ENCODE results near the gene DNAJB11. TPM values are rescaled to one million over a fixed set of nuclear protein-coding genes. Genes with fewer than 3 reads are reported as not detected.

The DNAJB11 gene
- total and polyA plus RNA-seq, 2 of the 4 experiments (the other 2 are of a cell fraction) = 27.4 to 48.6 TPM

- no peak overlapping the region for H2AK5ac ChIP-seq (ENCODE audit: low read depth, low read length)
- H3K27ac ChIP-seq (ENCODE audit: insufficient read depth, low read length) = no peak overlapping the region
- intact Hi-C loops (cut with micrococcal nuclease) = no loop called here
- H3K79me1 ChIP-seq (ENCODE audit: low read depth in 1 of 2, low read length in 2 of 2) = no peaks in the 10 kb centered on the region
- H3K9me1 ChIP-seq (ENCODE audit: insufficient read depth, low read length) = no peaks in the 10 kb centered on the region; the same call in 1 of the 2 replicates
- ATAC-seq (ENCODE audit: low read depth) (no peak), DNase-seq (peak; percentile 15)
- H3K4me2 ChIP-seq (ENCODE audit: low read depth, low read length) = no peak overlapping the region
- no peak overlapping the region for H2AFZ ChIP-seq (replicated peaks; ENCODE audit: low read length, poor library complexity)
- no peak overlapping the region for H3K56ac ChIP-seq (ENCODE audit: extremely low read depth, insufficient read depth, low read length)
- in situ Hi-C loops (cut with MboI; ENCODE audit: low sequenced_read_pairs) = loop anchor here (5.0 kb wide), 2 partner anchors 275 to 555 kb away; no protein-coding TSS in a partner anchor
- no peak overlapping the region for H2AK9ac ChIP-seq (replicated peaks; ENCODE audit: low read depth, low read length, poor library complexity)
- H3K4me3 ChIP-seq (ENCODE audit: insufficient read depth, low read depth, low read length) = no peak overlapping the region
- no peak overlapping the region for H2BK15ac ChIP-seq (ENCODE audit: low read depth, low read length)
- H2BK5ac ChIP-seq (ENCODE audit: low read depth, low read length, poor library complexity, severe bottlenecking) = no peak overlapping the region
- H3K9me3 ChIP-seq (ENCODE audit: control insufficient read depth, insufficient read depth, low read length) = no peaks in the 10 kb centered on the region
- no peak overlapping the region for H3K14ac ChIP-seq (replicated peaks; ENCODE audit: low read depth, low read length)
- H3K4me1 ChIP-seq (ENCODE audit: control insufficient read depth, insufficient read depth, low read length) = no peaks in the 10 kb centered on the region
- H2BK120ac ChIP-seq (ENCODE audit: low read depth, low read length) = no peak overlapping the region
- no peaks in the 10 kb centered on the region for H4K20me1 ChIP-seq (ENCODE audit: insufficient read depth, low read length)
- POLR2A ChIA-PET (ENCODE audit: unreplicated experiment) = no interaction called here
- no peak overlapping the region for H2BK20ac ChIP-seq (ENCODE audit: low read depth, low read length)
- no peak overlapping the region for H3K9ac ChIP-seq (ENCODE audit: low read depth, low read length)
- dilution Hi-C loops (cut with HindIII; ENCODE audit: low sequenced_read_pairs, unreplicated experiment) = no loop called here
- CTCF ChIA-PET = no interaction called here
- no peaks in the 10 kb centered on the region for H3K27me3 ChIP-seq (ENCODE audit: control insufficient read depth, insufficient read depth, low read length)
- H4K91ac ChIP-seq (ENCODE audit: insufficient read depth, low read depth, low read length) = no peak overlapping the region
- H4K5ac ChIP-seq (ENCODE audit: low read depth, low read length) = no peak overlapping the region
- 0 out of 2 replicates have a peak, but pooled peaks cover 1% of the 10 kb centered on the region for H3K36me3 ChIP-seq (ENCODE audit: control insufficient read depth, insufficient read depth, low read length)
- no peak overlapping the region for H4K8ac ChIP-seq (ENCODE audit: low read depth in 2 of 2, low read length in 2 of 2)
- H3K18ac ChIP-seq (ENCODE audit: low read depth, low read length) = no peak overlapping the region
- no peak overlapping the region for H3K4ac ChIP-seq (ENCODE audit: low read depth, low read length)
- no peak overlapping the region for H3K23ac ChIP-seq (ENCODE audit: low read depth, low read length)
- BruUV-seq (replicated peaks) = no TSS peak
- no peak for TF ChIP-seq SMC3 (IDR thresholded peaks at IDR 0.05; ENCODE audit: low read depth, low read length)
- no peak for TF ChIP-seq MAFK (IDR thresholded peaks at IDR 0.05; ENCODE audit: low read depth, low read length)
- TF ChIP-seq RAD21 (IDR thresholded peaks at IDR 0.05; ENCODE audit: low read length) = no peak
- TF ChIP-seq, protein P1, sequence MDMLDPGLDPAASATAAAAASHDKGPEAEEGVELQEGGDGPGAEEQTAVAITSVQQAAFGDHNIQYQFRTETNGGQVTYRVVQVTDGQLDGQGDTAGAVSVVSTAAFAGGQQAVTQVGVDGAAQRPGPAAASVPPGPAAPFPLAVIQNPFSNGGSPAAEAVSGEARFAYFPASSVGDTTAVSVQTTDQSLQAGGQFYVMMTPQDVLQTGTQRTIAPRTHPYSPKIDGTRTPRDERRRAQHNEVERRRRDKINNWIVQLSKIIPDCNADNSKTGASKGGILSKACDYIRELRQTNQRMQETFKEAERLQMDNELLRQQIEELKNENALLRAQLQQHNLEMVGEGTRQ (IDR thresholded peaks at IDR 0.05; ENCODE audit: low read depth, low read length) = no peak
- no peak for TF ChIP-seq CHD1 (IDR thresholded peaks at IDR 0.05; ENCODE audit: low read depth, low read length)
- TF ChIP-seq FOS (IDR thresholded peaks at IDR 0.05; ENCODE audit: low read depth, low read length) = no peak
- TF ChIP-seq MXI1 (IDR thresholded peaks at IDR 0.05; ENCODE audit: borderline replicate concordance, low read depth, low read length) = no peak
- TF ChIP-seq NFE2L2 (IDR thresholded peaks at IDR 0.05; ENCODE audit: low read depth, low read length) = no peak
- no peak for TF ChIP-seq RFX5 (IDR thresholded peaks at IDR 0.05; ENCODE audit: low read depth, low read length)
- TF ChIP-seq ELK1 (IDR thresholded peaks at IDR 0.05; ENCODE audit: borderline replicate concordance, low read depth, low read length) = no peak
- TF ChIP-seq, protein P2, sequence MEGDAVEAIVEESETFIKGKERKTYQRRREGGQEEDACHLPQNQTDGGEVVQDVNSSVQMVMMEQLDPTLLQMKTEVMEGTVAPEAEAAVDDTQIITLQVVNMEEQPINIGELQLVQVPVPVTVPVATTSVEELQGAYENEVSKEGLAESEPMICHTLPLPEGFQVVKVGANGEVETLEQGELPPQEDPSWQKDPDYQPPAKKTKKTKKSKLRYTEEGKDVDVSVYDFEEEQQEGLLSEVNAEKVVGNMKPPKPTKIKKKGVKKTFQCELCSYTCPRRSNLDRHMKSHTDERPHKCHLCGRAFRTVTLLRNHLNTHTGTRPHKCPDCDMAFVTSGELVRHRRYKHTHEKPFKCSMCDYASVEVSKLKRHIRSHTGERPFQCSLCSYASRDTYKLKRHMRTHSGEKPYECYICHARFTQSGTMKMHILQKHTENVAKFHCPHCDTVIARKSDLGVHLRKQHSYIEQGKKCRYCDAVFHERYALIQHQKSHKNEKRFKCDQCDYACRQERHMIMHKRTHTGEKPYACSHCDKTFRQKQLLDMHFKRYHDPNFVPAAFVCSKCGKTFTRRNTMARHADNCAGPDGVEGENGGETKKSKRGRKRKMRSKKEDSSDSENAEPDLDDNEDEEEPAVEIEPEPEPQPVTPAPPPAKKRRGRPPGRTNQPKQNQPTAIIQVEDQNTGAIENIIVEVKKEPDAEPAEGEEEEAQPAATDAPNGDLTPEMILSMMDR (conservative IDR thresholded peaks at IDR 0.05; ENCODE audit: low read depth, low read length) = no peak
- no peak for TF ChIP-seq POLR2A (IDR thresholded peaks at IDR 0.05; ENCODE audit: low read depth, low read length)
- no peak for TF ChIP-seq MAZ (IDR thresholded peaks at IDR 0.05; ENCODE audit: borderline replicate concordance, low read depth, low read length)
- TF ChIP-seq CEBPB (IDR thresholded peaks at IDR 0.05; ENCODE audit: low read depth, low read length) = no peak
- no peak for TF ChIP-seq RCOR1 (IDR thresholded peaks at IDR 0.05; ENCODE audit: insufficient replicate concordance, low read length)
These were observed 33.4 kb upstream of the DNAJB11 start for GRCh38 chr3:186536883-186537844.

All from IMR-90 (cell line).